KMS-11 (cell line): ENCODE measurements around the gene CR1L.
"Not testable (repeated sequence)": the region's sequence is repeated elsewhere in the genome, so short reads cannot be mapped to it uniquely, and the experiment has no call there.

ENCODE experiments used
- H2AFZ ChIP-seq: fragments of 200-600 bp; sonication (generic); 2 replicates; pipeline ENCODE4 v1.6.1; 2016; ENCODE audit warnings: antibody characterized with exemption, mixed run types, low read depth
- H3K27ac ChIP-seq: fragments of 200-600 bp; sonication (generic); 2 replicates; pipeline ENCODE4 v1.6.1; 2016; ENCODE audit warnings: mild to moderate bottlenecking, mixed run types
- H3K27me3 ChIP-seq: fragments of 200-600 bp; sonication (generic); 2 replicates; pipeline ENCODE4 v1.6.1; 2017; ENCODE audit warnings: mild to moderate bottlenecking, low read depth, mixed run types, moderate library complexity; ENCODE audit not compliant: insufficient read depth
- H3K36me3 ChIP-seq: fragments of 200-600 bp; sonication (generic); 2 replicates; pipeline ENCODE4 v1.6.1; 2017; ENCODE audit warnings: mild to moderate bottlenecking, mixed run types; ENCODE audit not compliant: insufficient read depth
- H3K4me1 ChIP-seq: fragments of 200-600 bp; sonication (generic); 2 replicates; pipeline ENCODE4 v1.6.1; 2016; ENCODE audit warnings: mild to moderate bottlenecking, low read depth, mixed run types; ENCODE audit not compliant: poor library complexity, severe bottlenecking
- H3K4me2 ChIP-seq: fragments of 200-600 bp; sonication (generic); 2 replicates; pipeline ENCODE4 v1.7.0; 2016; ENCODE audit warnings: mild to moderate bottlenecking, mixed run types
- H3K4me3 ChIP-seq: fragments of 200-600 bp; sonication (generic); IDR thresholded peaks from 2 replicates; pipeline ENCODE4 v1.6.1; 2017; ENCODE audit warnings: low read depth, low read length, mixed read lengths; ENCODE audit not compliant: insufficient read depth
- H3K79me2 ChIP-seq: fragments of 200-600 bp; sonication (generic); 2 replicates; pipeline ENCODE4 v1.6.1; 2016; ENCODE audit warnings: low read depth, mixed run types; ENCODE audit not compliant: insufficient read depth
- H3K9ac ChIP-seq: fragments of 200-600 bp; sonication (generic); 2 replicates; pipeline ENCODE4 v1.6.1; 2016; ENCODE audit warnings: mild to moderate bottlenecking, mixed run types
- H4K20me1 ChIP-seq: fragments of 200-600 bp; sonication (generic); 2 replicates; pipeline ENCODE4 v1.6.1; 2016; ENCODE audit warnings: mild to moderate bottlenecking, mixed run types; ENCODE audit not compliant: insufficient read depth
- TF ChIP-seq, protein P1 (sequence below): fragments of 200-600 bp; sonication (generic); conservative IDR thresholded peaks from 2 replicates; pipeline ENCODE4 v1.6.1; 2017; ENCODE audit warnings: low read depth, mild to moderate bottlenecking, antibody characterized with exemption, low read length, moderate library complexity, mixed read lengths

Gene CR1L

DNA sequence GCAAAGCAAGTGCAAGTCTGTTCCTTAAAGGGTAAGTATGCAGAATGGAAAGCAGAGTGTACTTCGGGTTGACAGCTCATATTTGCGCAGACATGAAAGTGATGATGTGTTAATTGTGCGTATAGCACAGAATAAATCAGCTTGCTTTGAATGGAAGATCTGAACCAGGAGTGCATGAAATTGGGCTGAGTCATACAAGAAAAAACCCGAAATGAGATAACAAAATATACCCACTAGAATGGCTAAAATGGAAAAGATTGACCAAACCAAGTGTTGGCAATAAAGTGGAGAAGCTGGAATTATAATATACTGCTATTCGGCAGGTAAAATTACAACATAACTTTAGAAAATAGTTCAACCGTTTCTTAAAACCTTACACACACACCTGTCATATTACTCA is 28.5 kb downstream of the CR1L start:
- Histone ChIP-seq H3K9ac (no peak overlapping the region), H3K4me3 (no peak overlapping the region), H3K4me1 (no peaks in the 10 kb centered on the region), H3K79me2 (no peaks in the 10 kb centered on the region), H3K36me3 (no peaks in the 10 kb centered on the region), H3K27ac (no peak overlapping the region), H4K20me1 (no peaks in the 10 kb centered on the region), H2AFZ (no peak overlapping the region), H3K4me2 (no peak overlapping the region), H3K27me3 (no peaks in the 10 kb centered on the region)
- TF ChIP-seq, protein P1, sequence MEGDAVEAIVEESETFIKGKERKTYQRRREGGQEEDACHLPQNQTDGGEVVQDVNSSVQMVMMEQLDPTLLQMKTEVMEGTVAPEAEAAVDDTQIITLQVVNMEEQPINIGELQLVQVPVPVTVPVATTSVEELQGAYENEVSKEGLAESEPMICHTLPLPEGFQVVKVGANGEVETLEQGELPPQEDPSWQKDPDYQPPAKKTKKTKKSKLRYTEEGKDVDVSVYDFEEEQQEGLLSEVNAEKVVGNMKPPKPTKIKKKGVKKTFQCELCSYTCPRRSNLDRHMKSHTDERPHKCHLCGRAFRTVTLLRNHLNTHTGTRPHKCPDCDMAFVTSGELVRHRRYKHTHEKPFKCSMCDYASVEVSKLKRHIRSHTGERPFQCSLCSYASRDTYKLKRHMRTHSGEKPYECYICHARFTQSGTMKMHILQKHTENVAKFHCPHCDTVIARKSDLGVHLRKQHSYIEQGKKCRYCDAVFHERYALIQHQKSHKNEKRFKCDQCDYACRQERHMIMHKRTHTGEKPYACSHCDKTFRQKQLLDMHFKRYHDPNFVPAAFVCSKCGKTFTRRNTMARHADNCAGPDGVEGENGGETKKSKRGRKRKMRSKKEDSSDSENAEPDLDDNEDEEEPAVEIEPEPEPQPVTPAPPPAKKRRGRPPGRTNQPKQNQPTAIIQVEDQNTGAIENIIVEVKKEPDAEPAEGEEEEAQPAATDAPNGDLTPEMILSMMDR, result no peak

DNA sequence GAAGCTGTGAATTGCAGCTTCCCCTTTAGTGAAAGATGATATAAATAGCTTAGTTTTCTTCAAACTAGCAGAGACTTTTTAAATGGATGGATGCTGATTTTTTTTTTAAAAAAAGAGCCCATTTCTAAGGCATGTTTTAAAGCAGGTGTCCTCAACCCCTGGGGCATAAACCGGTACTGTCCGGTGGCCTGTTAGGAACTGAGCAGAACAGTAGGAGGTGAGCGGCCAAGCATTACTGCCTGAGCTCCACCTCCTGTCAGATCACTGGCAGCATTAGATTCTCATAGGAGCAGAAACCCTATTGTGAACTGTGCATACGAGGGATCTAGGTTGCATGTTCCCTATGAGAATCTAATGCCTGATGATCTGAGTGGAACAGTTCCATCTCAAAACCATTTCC is 31.2 kb downstream of the CR1L start:
- Histone ChIP-seq H3K4me1 (no peaks in the 10 kb centered on the region), H2AFZ (no peak overlapping the region), H3K4me2 (no peak overlapping the region), H3K36me3 (no peaks in the 10 kb centered on the region), H3K9ac (no peak overlapping the region), H3K27ac (no peak overlapping the region), H3K4me3 (no peak overlapping the region), H3K79me2 (no peaks in the 10 kb centered on the region), H4K20me1 (no peaks in the 10 kb centered on the region), H3K27me3 (no peaks in the 10 kb centered on the region)
- TF ChIP-seq, protein P1, result no peak

GRCh38 chr1:207680590-207681388 is 35.9 kb downstream of the CR1L start:
- H4K20me1 ChIP-seq, H3K79me2 ChIP-seq, H3K27ac ChIP-seq, H3K9ac ChIP-seq, H3K36me3 ChIP-seq, H3K4me1 ChIP-seq, H2AFZ ChIP-seq, H3K4me3 ChIP-seq, H3K4me2 ChIP-seq, H3K27me3 ChIP-seq: not testable (repeated sequence)

- H4K20me1 ChIP-seq, H3K9ac ChIP-seq, H3K27me3 ChIP-seq, H3K36me3 ChIP-seq, H3K4me3 ChIP-seq, H2AFZ ChIP-seq, H3K79me2 ChIP-seq, H3K4me1 ChIP-seq, H3K27ac ChIP-seq, H3K4me2 ChIP-seq: not testable (repeated sequence)
These were observed 38.0 kb downstream of the CR1L start for GRCh38 chr1:207682872-207683434.

DNA sequence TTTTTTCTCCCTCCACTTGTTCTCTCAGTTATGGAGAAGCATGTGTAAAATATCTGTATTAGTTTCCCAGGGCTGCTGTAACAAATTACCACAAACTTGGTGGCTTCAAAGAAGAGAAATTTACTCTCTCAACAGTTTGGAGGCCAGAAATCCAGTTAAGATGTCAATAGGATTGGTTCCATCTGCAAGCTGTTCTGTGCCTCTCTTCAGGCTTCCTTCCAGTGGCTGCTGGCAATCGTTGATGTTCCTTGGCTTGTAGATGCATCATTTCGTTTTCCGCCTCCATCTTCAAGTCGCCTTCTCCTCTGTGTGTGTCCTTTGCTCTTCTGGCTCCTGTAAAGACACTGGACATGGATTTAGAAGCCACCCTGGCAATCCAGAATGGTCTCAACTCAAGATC is 45.6 kb downstream of the CR1L start:
- H4K20me1 ChIP-seq, H2AFZ ChIP-seq, H3K27me3 ChIP-seq, H3K4me3 ChIP-seq, H3K4me1 ChIP-seq, H3K9ac ChIP-seq, H3K36me3 ChIP-seq, H3K79me2 ChIP-seq, H3K27ac ChIP-seq, H3K4me2 ChIP-seq: not testable (repeated sequence)

GRCh38 chr1:207691010-207691409 is 46.1 kb downstream of the CR1L start:
- no peaks in the 10 kb centered on the region for H3K79me2 ChIP-seq
- no peaks in the 10 kb centered on the region for H3K27me3 ChIP-seq
- TF ChIP-seq, protein P1, result no peak
- H4K20me1 ChIP-seq, result no peaks in the 10 kb centered on the region
- no peak overlapping the region for H3K4me2 ChIP-seq
- no peak overlapping the region for H3K4me3 ChIP-seq
- no peak overlapping the region for H2AFZ ChIP-seq
- no peak overlapping the region for H3K9ac ChIP-seq
- no peaks in the 10 kb centered on the region for H3K36me3 ChIP-seq
- H3K27ac ChIP-seq, result no peak overlapping the region
- H3K4me1 ChIP-seq, result no peaks in the 10 kb centered on the region
